ENCODE measurements around the gene C12orf76. TPM values are rescaled to one million over a fixed set of nuclear protein-coding genes. Genes with fewer than 3 reads are reported as not detected.

The C12orf76 gene
- total RNA-seq, 1 experiment from 2014 or later, result 18.3 TPM

GRCh38 chr12:110062241-110062640 is 13.9 kb upstream of the C12orf76 start:
- Mint-ChIP-seq H3K36me3 (no peaks in the 10 kb centered on the region), H3K4me3 (no peak overlapping the region), H3K27ac (no peak overlapping the region), H3K27me3 (ENCODE audit: low read depth) (peaks cover 11% of the 10 kb centered on the region), H3K4me1 (no peaks in the 10 kb centered on the region), H3K9me3 (peaks cover 7% of the 10 kb centered on the region; the same call in 1 of the 2 replicates)
- CTCF ChIA-PET, result interaction anchor here (0.6 kb wide), 1 partner anchor 368 kb away, joined by 4 read pairs; no protein-coding TSS in a partner anchor
- ATAC-seq (no peak), DNase-seq (ENCODE audit: low spot score) (no peak)
- no peak for TF ChIP-seq TP53 (CRISPR knock-in tag; IDR thresholded peaks at IDR 0.05)
- TF ChIP-seq, protein P1, sequence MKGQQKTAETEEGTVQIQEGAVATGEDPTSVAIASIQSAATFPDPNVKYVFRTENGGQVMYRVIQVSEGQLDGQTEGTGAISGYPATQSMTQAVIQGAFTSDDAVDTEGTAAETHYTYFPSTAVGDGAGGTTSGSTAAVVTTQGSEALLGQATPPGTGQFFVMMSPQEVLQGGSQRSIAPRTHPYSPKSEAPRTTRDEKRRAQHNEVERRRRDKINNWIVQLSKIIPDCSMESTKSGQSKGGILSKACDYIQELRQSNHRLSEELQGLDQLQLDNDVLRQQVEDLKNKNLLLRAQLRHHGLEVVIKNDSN (CRISPR knock-in tag; IDR thresholded peaks at IDR 0.05), result no peak
- TF ChIP-seq ZNF416 (CRISPR knock-in tag; IDR thresholded peaks at IDR 0.05), result no peak
- TF ChIP-seq FOXP1 (CRISPR knock-in tag; IDR thresholded peaks at IDR 0.05; ENCODE audit: borderline replicate concordance), result no peak
- TF ChIP-seq ZNF219 (CRISPR knock-in tag; IDR thresholded peaks at IDR 0.05; ENCODE audit: borderline replicate concordance), result no peak
- TF ChIP-seq MAX (CRISPR knock-in tag; IDR thresholded peaks at IDR 0.05), result no peak
- TF ChIP-seq NR1H2 (CRISPR knock-in tag; IDR thresholded peaks at IDR 0.05), result no peak
- no peak for TF ChIP-seq ZNF263 (CRISPR knock-in tag; IDR thresholded peaks at IDR 0.05; ENCODE audit: low read depth)
- TF ChIP-seq ETV6 (CRISPR knock-in tag; IDR thresholded peaks at IDR 0.05), result no peak
- no peak for TF ChIP-seq HMGXB4 (CRISPR knock-in tag; IDR thresholded peaks at IDR 0.05)
- no peak for TF ChIP-seq EMX1 (CRISPR knock-in tag; IDR thresholded peaks at IDR 0.05)
- no peak for TF ChIP-seq CDX4 (CRISPR knock-in tag; IDR thresholded peaks at IDR 0.05; ENCODE audit: borderline replicate concordance)
- TF ChIP-seq FOXP4 (CRISPR knock-in tag; IDR thresholded peaks at IDR 0.05), result no peak
- TF ChIP-seq, protein P2, sequence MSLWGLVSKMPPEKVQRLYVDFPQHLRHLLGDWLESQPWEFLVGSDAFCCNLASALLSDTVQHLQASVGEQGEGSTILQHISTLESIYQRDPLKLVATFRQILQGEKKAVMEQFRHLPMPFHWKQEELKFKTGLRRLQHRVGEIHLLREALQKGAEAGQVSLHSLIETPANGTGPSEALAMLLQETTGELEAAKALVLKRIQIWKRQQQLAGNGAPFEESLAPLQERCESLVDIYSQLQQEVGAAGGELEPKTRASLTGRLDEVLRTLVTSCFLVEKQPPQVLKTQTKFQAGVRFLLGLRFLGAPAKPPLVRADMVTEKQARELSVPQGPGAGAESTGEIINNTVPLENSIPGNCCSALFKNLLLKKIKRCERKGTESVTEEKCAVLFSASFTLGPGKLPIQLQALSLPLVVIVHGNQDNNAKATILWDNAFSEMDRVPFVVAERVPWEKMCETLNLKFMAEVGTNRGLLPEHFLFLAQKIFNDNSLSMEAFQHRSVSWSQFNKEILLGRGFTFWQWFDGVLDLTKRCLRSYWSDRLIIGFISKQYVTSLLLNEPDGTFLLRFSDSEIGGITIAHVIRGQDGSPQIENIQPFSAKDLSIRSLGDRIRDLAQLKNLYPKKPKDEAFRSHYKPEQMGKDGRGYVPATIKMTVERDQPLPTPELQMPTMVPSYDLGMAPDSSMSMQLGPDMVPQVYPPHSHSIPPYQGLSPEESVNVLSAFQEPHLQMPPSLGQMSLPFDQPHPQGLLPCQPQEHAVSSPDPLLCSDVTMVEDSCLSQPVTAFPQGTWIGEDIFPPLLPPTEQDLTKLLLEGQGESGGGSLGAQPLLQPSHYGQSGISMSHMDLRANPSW (CRISPR knock-in tag; conservative IDR thresholded peaks at IDR 0.05; ENCODE audit: low read depth), result no peak
- no peak for TF ChIP-seq HMGA2 (CRISPR knock-in tag; IDR thresholded peaks at IDR 0.05)
- no peak for TF ChIP-seq ELF4 (CRISPR knock-in tag; IDR thresholded peaks at IDR 0.05; ENCODE audit: low read depth)
- no peak for TF ChIP-seq E2F1 (CRISPR knock-in tag; IDR thresholded peaks at IDR 0.05)
- TF ChIP-seq, protein P3, sequence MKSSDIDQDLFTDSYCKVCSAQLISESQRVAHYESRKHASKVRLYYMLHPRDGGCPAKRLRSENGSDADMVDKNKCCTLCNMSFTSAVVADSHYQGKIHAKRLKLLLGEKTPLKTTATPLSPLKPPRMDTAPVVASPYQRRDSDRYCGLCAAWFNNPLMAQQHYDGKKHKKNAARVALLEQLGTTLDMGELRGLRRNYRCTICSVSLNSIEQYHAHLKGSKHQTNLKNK (CRISPR knock-in tag; IDR thresholded peaks at IDR 0.05), result no peak
- TF ChIP-seq FOXJ3 (CRISPR knock-in tag; IDR thresholded peaks at IDR 0.05; ENCODE audit: borderline replicate concordance), result no peak
- no peak for TF ChIP-seq MYBL2 (CRISPR knock-in tag; IDR thresholded peaks at IDR 0.05)
- POLR2A ChIA-PET, result no interaction called here

Data from WTC11 (cell line).